H1 (cell line): ENCODE results near the gene MYORG.

Experiments used
- CHD1 ChIP-seq: IDR thresholded peaks from 2 replicates; pipeline ENCODE4 v1.6.1; 2012; ENCODE audit warnings: low read depth, low read length, improper control_type of control experiment
- CTCF ChIP-seq, 3 experiments: IDR thresholded peaks; 1 replicate in 2 of 3; 2 replicates in 1 of 3; pipeline versions ENCODE4 v1.5.1 to v1.6.1; 2011; ENCODE audit warnings: low read length in 3 of 3, mild to moderate bottlenecking in 3 of 3, inconsistent platforms in 2 of 3, low read depth in 1 of 3, moderate library complexity in 1 of 3; ENCODE audit not compliant: insufficient read depth in 1 of 3; ENCODE audit errors: control extremely low read depth in 1 of 3
- EZH2 ChIP-seq: fragments of 200-600 bp; sonication (generic); IDR thresholded peaks from 2 replicates; pipeline ENCODE4 v1.7.1; 2012; ENCODE audit warnings: low read depth, mild to moderate bottlenecking, moderate library complexity, low read length, inconsistent platforms; ENCODE audit not compliant: severe bottlenecking
- POLR2A ChIP-seq, 2 experiments: IDR thresholded peaks; 1 replicate in 1 of 2; 2 replicates in 1 of 2; pipeline ENCODE4 v1.6.1; 2011; ENCODE audit warnings: low read depth in 2 of 2, low read length in 2 of 2, mild to moderate bottlenecking in 2 of 2; ENCODE audit errors: control extremely low read depth in 1 of 2
- POLR2AphosphoS5 ChIP-seq: IDR thresholded peaks from 2 replicates; pipeline ENCODE4 v1.6.1; 2011; ENCODE audit warnings: low read depth, low read length
- RBBP5 ChIP-seq: IDR thresholded peaks from 2 replicates; pipeline ENCODE4 v1.7.1; 2012; ENCODE audit warnings: low read depth, mild to moderate bottlenecking, inconsistent platforms, low read length, moderate library complexity, borderline replicate concordance
- TAF1 ChIP-seq: IDR thresholded peaks from 2 replicates; pipeline ENCODE4 v1.6.1; 2011; ENCODE audit warnings: mild to moderate bottlenecking, low read depth, low read length
- TBP ChIP-seq: IDR thresholded peaks from 2 replicates; pipeline ENCODE4 v1.6.1; 2011; ENCODE audit warnings: low read depth, low read length, improper control_type of control experiment
- TEAD4 ChIP-seq: IDR thresholded peaks from 2 replicates; pipeline ENCODE4 v1.6.1; 2012; ENCODE audit warnings: low read depth, low read length, inconsistent platforms, mixed read lengths
- ZNF274 ChIP-seq: IDR thresholded peaks from 2 replicates; pipeline ENCODE4 v1.7.0; 2012; ENCODE audit warnings: low read length, borderline replicate concordance; ENCODE audit errors: extremely low read depth

- TF ChIP-seq POLR2AphosphoS5 (no peak), TAF1 (no peak), CHD1 (no peak), TBP (no peak), ZNF274 (no peak), CTCF (IDR thresholded peaks at IDR 0.05; ENCODE audit: control extremely low read depth in 1 of 3, insufficient read depth in 1 of 3, low read depth in 1 of 3, low read length in 3 of 3) (no peak), EZH2 (no peak), TEAD4 (no peak), POLR2A (IDR thresholded peaks at IDR 0.05; ENCODE audit: control extremely low read depth in 1 of 2, low read depth in 2 of 2, low read length in 2 of 2) (no peak), RBBP5 (no peak)
Observed at GRCh38 chr9:34322899-34323591, 53.7 kb downstream of the MYORG start.
